Bronchial epithelial cell (primary cell): ENCODE data around the gene NFAM1. TPM values are rescaled to one million over a fixed set of nuclear protein-coding genes. Genes with fewer than 3 reads are reported as not detected.

ENCODE experiments used
- DNase-seq: peaks from one replicate; pipeline ENCODE4 v3.0.0-alpha.2; 2010; ENCODE audit warnings: low read depth
- FAIRE-seq: peaks from 2 replicates; lab custom pipeline; 2011; peaks lifted over from hg19 to GRCh38; lab: Jason Lieb, UNC
- H3K27me3 ChIP-seq: 2 replicates; pipeline ENCODE4 v1.5.1; 2011; ENCODE audit warnings: low read length; ENCODE audit not compliant: control insufficient read depth, insufficient read depth
- H3K36me3 ChIP-seq: 2 replicates; pipeline ENCODE4 v1.5.1; 2011; ENCODE audit warnings: low read length; ENCODE audit not compliant: control insufficient read depth, insufficient read depth
- H3K4me3 ChIP-seq: 2 replicates; pipeline ENCODE4 v1.5.1; 2011; ENCODE audit warnings: mild to moderate bottlenecking, low read depth, low read length, control low read depth
- total RNA-seq: library from RNA; depleted of rRNA; stranded (reverse); fragments of >200 nt; gene quantifications from 2 replicates; pipeline ENCODE4 v1.2.1, GENCODE V29; 2014
- TF ChIP-seq, protein P1 (sequence below): IDR thresholded peaks from 2 replicates; pipeline ENCODE4 v1.5.1; 2011; ENCODE audit warnings: mild to moderate bottlenecking, moderate library complexity, low read length, control low read depth, inconsistent platforms; ENCODE audit not compliant: insufficient read depth, severe bottlenecking

The NFAM1 gene
- total RNA-seq, 1 donor from 2014 or later = not detected

DNA sequence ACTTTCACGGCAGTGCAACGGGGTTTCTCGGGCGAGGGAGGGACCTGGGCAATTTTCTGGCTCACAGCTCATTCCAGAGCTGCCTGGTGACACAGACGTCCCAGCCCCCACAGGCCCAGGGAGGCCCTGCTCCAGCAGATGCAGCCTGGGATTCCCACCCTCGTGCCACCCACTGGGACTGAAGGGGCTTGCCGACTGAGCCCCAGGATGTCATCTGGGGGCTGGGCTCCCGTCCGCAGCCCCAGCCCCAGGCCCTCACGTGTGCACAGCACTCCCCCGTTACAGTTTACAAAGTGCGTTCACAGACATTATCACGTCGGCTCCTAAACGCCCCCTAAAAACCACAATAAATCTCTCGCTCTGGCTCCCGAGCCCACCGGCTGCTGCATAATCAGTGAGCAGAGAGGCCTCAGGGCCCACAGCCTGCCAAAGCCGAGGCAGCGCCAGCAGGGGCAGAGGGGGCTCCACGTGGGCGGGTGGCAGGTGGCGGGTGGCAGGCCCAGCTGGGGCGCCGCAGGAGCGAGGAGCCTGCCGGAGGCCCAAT, 84.8 kb downstream of the NFAM1 start:
- no peak for DNase-seq
- Histone ChIP-seq H3K27me3 (no peaks in the 10 kb centered on the region), H3K4me3 (no peak overlapping the region), H3K36me3 (no peaks in the 10 kb centered on the region)
- FAIRE-seq = no peak
- TF ChIP-seq, protein P1, sequence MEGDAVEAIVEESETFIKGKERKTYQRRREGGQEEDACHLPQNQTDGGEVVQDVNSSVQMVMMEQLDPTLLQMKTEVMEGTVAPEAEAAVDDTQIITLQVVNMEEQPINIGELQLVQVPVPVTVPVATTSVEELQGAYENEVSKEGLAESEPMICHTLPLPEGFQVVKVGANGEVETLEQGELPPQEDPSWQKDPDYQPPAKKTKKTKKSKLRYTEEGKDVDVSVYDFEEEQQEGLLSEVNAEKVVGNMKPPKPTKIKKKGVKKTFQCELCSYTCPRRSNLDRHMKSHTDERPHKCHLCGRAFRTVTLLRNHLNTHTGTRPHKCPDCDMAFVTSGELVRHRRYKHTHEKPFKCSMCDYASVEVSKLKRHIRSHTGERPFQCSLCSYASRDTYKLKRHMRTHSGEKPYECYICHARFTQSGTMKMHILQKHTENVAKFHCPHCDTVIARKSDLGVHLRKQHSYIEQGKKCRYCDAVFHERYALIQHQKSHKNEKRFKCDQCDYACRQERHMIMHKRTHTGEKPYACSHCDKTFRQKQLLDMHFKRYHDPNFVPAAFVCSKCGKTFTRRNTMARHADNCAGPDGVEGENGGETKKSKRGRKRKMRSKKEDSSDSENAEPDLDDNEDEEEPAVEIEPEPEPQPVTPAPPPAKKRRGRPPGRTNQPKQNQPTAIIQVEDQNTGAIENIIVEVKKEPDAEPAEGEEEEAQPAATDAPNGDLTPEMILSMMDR = no peak

DNA sequence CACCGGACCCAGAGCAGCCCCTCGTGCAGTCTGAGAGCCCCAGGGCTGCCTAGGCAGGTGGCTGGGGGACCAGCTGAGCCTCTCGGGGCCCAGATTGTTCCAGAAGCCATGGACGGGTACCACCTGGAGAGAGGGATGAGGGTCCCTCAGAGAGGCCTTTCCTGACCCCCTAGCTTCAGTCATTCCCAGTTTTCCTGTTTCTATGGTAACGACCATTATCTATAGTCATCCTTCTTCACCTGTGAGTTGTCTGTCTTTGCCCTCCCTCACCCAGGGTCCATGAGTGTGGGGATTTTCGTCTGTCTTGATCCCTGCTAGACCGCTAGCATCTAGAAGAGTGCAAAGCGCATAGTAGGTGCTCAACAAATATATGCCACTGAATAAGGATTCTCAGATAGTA, 85.5 kb downstream of the NFAM1 start:
- TF ChIP-seq, protein P1 = no peak
- no peak overlapping the region for H3K4me3 ChIP-seq
- DNase-seq (no peak), FAIRE-seq (peak; percentile 89)
- peaks cover 3% of the 10 kb centered on the region for H3K27me3 ChIP-seq
- no peaks in the 10 kb centered on the region for H3K36me3 ChIP-seq

DNA sequence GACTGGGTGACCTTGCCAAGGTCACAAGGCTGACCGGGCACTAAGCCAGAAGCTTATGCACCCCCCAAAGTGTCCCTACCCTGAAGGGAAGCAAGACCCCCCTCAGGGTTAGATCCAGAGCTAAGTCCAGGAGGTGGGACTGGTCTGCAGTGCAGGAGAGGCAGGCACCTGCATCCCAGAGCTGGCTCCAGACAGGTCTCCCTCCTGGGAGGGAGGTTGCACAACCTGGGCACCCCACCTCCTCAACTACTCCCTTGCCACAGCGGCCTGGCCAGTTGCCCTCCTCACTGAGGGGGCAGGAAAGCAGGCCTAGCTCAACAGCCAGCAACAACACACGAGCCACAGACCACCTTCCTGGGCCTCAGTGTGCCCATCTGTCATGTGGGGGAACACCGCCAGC, 86.7 kb downstream of the NFAM1 start:
- Histone ChIP-seq H3K27me3 (peaks cover 5% of the 10 kb centered on the region), H3K36me3 (no peaks in the 10 kb centered on the region), H3K4me3 (no peak overlapping the region)
- FAIRE-seq = no peak
- TF ChIP-seq, protein P1 = no peak
- no peak for DNase-seq

DNA sequence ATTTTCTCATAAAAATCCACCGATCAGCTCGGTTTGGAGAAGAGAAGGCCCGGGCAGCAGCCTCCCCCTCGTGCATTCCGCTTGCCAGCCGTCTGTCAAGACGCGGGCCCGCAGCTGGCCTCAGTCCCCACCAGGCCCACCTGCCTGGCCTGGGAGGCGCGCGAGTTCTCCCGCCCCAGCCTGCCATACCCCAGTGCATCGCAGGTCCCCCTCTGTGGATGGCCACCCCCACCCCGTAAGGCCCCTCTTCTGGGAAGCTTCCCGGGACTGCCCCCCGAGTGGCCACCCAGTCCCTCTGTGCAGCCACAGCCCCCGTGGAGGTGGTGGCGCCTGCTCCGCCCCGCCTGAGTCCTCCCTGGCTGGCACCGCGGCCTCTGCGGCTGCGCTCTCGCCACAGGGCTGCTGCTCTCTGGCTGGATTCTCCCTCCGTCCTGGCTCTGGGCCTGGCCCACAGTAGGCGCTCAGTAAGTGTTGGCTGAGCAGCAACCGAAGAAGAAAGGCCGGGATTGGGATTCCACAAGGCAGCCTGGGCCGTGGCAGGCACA, 87.8 kb downstream of the NFAM1 start:
- Histone ChIP-seq H3K4me3 (peak overlapping the region; percentile 17), H3K27me3 (peaks cover 5% of the 10 kb centered on the region), H3K36me3 (no peaks in the 10 kb centered on the region)
- no peak for FAIRE-seq
- DNase-seq = no peak
- TF ChIP-seq, protein P1 = no peak

DNA sequence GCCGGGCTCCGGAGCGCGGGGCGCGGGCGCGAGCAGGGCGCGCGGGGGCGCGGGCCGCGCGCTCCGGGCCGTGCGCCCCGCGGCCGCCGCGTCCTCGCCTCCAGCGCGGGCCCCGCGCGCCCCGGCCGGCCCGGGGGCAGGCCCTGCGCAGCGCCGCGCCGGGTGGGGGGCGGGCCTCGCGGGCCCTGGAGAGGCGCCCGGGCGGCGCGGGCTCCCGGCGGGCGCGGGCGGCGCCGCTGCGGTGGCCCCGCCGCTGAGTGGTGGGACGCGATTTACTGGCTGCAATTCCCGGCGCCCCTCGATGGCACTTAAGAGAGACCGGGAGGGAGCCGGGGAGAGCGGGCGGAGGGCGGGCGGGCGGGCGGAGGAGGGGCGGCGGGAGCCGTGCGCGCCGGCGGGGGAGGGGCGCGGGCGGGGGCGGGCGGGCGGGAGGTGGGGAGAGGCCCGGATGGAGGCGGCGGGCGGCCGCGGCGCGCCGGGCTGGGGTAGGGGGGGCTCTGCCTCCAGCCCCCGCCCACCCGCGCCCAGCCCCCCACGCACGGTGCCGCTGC, 88.6 kb downstream of the NFAM1 start:
- TF ChIP-seq, protein P1 = no peak
- Histone ChIP-seq H3K36me3 (no peaks in the 10 kb centered on the region), H3K27me3 (peaks cover 5% of the 10 kb centered on the region), H3K4me3 (peak overlapping the region; percentile 23)
- no peak for DNase-seq
- no peak for FAIRE-seq
